Kidney (tissue), 14 donors: ENCODE data around the gene MUS81. TPM values are rescaled to one million over a fixed set of nuclear protein-coding genes. Genes with fewer than 3 reads are reported as not detected.

ENCODE experiments used
- DNase-seq, 5 donors: peaks; one replicate each; pipeline ENCODE4 v3.0.0-alpha.2; 2013 to 2020
- FAIRE-seq: peaks from 2 replicates; lab custom pipeline; 2012; peaks lifted over from hg19 to GRCh38; lab: Jason Lieb, UNC
- H3K27ac ChIP-seq, 2 donors: one replicate each; pipeline ENCODE4 v1.7.0; 2013; ENCODE audit warnings: low read depth in 2 of 2, low read length in 2 of 2, inconsistent platforms in 1 of 2
- H3K27me3 ChIP-seq: one replicate; pipeline ENCODE4 v1.7.1; 2013; ENCODE audit warnings: low read length, inconsistent platforms; ENCODE audit not compliant: control insufficient read depth, insufficient read depth
- H3K36me3 ChIP-seq, 3 donors: one replicate each; pipeline versions ENCODE4 v1.7.0 to v1.7.1; 2013; ENCODE audit warnings: low read length in 3 of 3, control low read depth in 1 of 3, inconsistent platforms in 1 of 3; ENCODE audit not compliant: insufficient read depth in 3 of 3, control insufficient read depth in 2 of 3
- H3K4me1 ChIP-seq, 3 donors: one replicate each; pipeline versions ENCODE4 v1.7.0 to v1.7.1; 2013; ENCODE audit warnings: low read length in 3 of 3, inconsistent platforms in 1 of 3, low read depth in 1 of 3; ENCODE audit not compliant: control insufficient read depth in 2 of 3, insufficient read depth in 2 of 3
- H3K4me3 ChIP-seq, 3 donors: one replicate each; pipeline versions ENCODE4 v1.7.0 to v1.8.1; 2013; ENCODE audit warnings: low read length in 3 of 3, control low read depth in 1 of 3, inconsistent platforms in 1 of 3
- H3K9ac ChIP-seq, 3 donors: one replicate each; pipeline versions ENCODE4 v1.7.0 to v1.7.1; 2013; ENCODE audit warnings: low read length in 3 of 3, control low read depth in 1 of 3, inconsistent platforms in 1 of 3
- H3K9me3 ChIP-seq, 3 donors: one replicate each; pipeline versions ENCODE4 v1.7.0 to v1.7.1; 2013; ENCODE audit warnings: low read length in 3 of 3, control low read depth in 1 of 3, inconsistent platforms in 1 of 3; ENCODE audit not compliant: control insufficient read depth in 2 of 3, insufficient read depth in 1 of 3
- CTCF ChIP-seq: IDR thresholded peaks from 3 replicates; pipeline ENCODE4 v1.5.1; 2012; ENCODE audit warnings: mild to moderate bottlenecking, moderate library complexity, borderline replicate concordance; ENCODE audit not compliant: insufficient read depth; ENCODE audit errors: extremely low read depth
- intact Hi-C: fragments of 100-400 bp; cut with DNase I; formaldehyde crosslinking; loops from one replicate; pipeline ENCODE4 v1.11.1; 2022
- polyA plus RNA-seq: library from polyadenylated mRNA; stranded (reverse); fragments of 350-450 nt; fragmentation: Illumina TruSeq; extraction: RNeasy Lipid Tissue Mini Kit (QIAGEN cat#74804); gene quantifications from one replicate; pipeline ENCODE4 v1.2.3, GENCODE V29; 2014; ENCODE audit warnings: low read depth, low replicate concordance; ENCODE audit not compliant: insufficient read depth
- total RNA-seq: library from RNA; stranded (reverse); fragmentation: NEBNext Ultra II Directional; extraction: Animal tissue kit (Norgen Biotek cat#: 25700); gene quantifications from one replicate; pipeline ENCODE4 v1.2.1, GENCODE V29; 2021
- donor health status: control.
- donor health status: control.
- donor health status: control.
- donor health status: control.
- donor health status: control.
- donor health status: DM: yes; HTN: yes; CAD: no.
- donor health status: Normal renal cell carcinoma (clear cell type).

The MUS81 gene
- total and polyA plus RNA-seq, 2 donors from 2014 or later: 31.2 to 54.9 TPM

GRCh38 chr11:65879617-65880016 is 19.4 kb downstream of the MUS81 start, which contains the start of gene CTSW:
Gene CTSW, plus strand, starts transcription at chr11:65879837. Its CDS starts 18 bp downstream, at chr11:65879855.
- no peak for DNase-seq

GRCh38 chr11:65880027-65880426 is 19.8 kb downstream of the MUS81 start:
- DNase-seq: no peak
- no peaks in the 10 kb centered on the region for H3K9me3 ChIP-seq
- H3K9ac ChIP-seq: no peak overlapping the region
- no peaks in the 10 kb centered on the region for H3K27me3 ChIP-seq
- no peak overlapping the region for H3K4me3 ChIP-seq
- no peak for TF ChIP-seq CTCF
- intact Hi-C loops: loop anchor here (10.0 kb wide), 1 partner anchor 105 kb away; no protein-coding TSS in a partner anchor
- H3K36me3 ChIP-seq: peaks cover 4 to 12% (median 5%) of the 10 kb centered on the region in 3 donors
- H3K27ac ChIP-seq: no peak overlapping the region
- H3K4me1 ChIP-seq: peaks cover 0 to 3% (median 0%) of the 10 kb centered on the region in 3 donors
- FAIRE-seq: no peak

More at GRCh38 chr11:65879617-65880016, 19.4 kb downstream of the MUS81 start, which contains the start of gene CTSW:
- Histone ChIP-seq H3K27ac (no peak within 1 kb of the TSS), H3K9ac (no peak within 1 kb of the TSS), H3K4me1 (no peaks in the 10 kb centered on the region), H3K4me3 (no peak within 1 kb of the TSS), H3K27me3 (no peaks in the 10 kb centered on the region), H3K9me3 (no peaks in the 10 kb centered on the region), H3K36me3 (peaks cover 4 to 12% (median 5%) of the 10 kb centered on the region in 3 donors)
- intact Hi-C loops: loop anchor here (10.0 kb wide), 1 partner anchor 105 kb away; no protein-coding TSS in a partner anchor
- no peak for TF ChIP-seq CTCF
- no peak for FAIRE-seq

GRCh38 chr11:65880844-65881421 is 20.7 kb downstream of the MUS81 start:
- no peak overlapping the region for H3K9ac ChIP-seq
- FAIRE-seq: no peak
- peaks cover 0 to 4% (median 0%) of the 10 kb centered on the region in 3 donors for H3K4me1 ChIP-seq
- no peaks in the 10 kb centered on the region for H3K9me3 ChIP-seq
- H3K36me3 ChIP-seq: peaks cover 4 to 12% (median 5%) of the 10 kb centered on the region in 3 donors
- no peak overlapping the region for H3K4me3 ChIP-seq
- no peak for DNase-seq
- no peaks in the 10 kb centered on the region for H3K27me3 ChIP-seq
- intact Hi-C loops: loop anchor here (10.0 kb wide), 1 partner anchor 104 kb away; no protein-coding TSS in a partner anchor
- H3K27ac ChIP-seq: no peak overlapping the region
- TF ChIP-seq CTCF: no peak
